Astrocyte of the spinal cord (primary cell): ENCODE measurements around the gene MCF2.
A peak's percentile ranks its signal among the peaks of the same experiment; 100 is the strongest.

Experiments used
- DNase-seq: peaks from one replicate; pipeline ENCODE4 v3.0.0; 2011; ENCODE audit warnings: low read depth, low spot score
- H3K4me3 ChIP-seq: 2 replicates; pipeline ENCODE4 v1.5.1; 2011; ENCODE audit warnings: low read depth, mild to moderate bottlenecking, low read length, moderate library complexity
- CTCF ChIP-seq: IDR thresholded peaks from 2 replicates; pipeline ENCODE4 v1.5.1; 2012; ENCODE audit warnings: low read depth, mild to moderate bottlenecking, low read length, inconsistent platforms
- in situ Hi-C: cut with HindIII; loops from 2 replicates; pipeline ENCODE4 v1.10.0; 2017; ENCODE audit warnings: low sequenced_read_pairs

MCF2 gene, protein sequence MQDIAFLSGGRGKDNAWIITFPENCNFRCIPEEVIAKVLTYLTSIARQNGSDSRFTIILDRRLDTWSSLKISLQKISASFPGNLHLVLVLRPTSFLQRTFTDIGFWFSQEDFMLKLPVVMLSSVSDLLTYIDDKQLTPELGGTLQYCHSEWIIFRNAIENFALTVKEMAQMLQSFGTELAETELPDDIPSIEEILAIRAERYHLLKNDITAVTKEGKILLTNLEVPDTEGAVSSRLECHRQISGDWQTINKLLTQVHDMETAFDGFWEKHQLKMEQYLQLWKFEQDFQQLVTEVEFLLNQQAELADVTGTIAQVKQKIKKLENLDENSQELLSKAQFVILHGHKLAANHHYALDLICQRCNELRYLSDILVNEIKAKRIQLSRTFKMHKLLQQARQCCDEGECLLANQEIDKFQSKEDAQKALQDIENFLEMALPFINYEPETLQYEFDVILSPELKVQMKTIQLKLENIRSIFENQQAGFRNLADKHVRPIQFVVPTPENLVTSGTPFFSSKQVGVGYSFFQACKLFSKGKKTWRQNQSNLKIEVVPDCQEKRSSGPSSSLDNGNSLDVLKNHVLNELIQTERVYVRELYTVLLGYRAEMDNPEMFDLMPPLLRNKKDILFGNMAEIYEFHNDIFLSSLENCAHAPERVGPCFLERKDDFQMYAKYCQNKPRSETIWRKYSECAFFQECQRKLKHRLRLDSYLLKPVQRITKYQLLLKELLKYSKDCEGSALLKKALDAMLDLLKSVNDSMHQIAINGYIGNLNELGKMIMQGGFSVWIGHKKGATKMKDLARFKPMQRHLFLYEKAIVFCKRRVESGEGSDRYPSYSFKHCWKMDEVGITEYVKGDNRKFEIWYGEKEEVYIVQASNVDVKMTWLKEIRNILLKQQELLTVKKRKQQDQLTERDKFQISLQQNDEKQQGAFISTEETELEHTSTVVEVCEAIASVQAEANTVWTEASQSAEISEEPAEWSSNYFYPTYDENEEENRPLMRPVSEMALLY

DNA sequence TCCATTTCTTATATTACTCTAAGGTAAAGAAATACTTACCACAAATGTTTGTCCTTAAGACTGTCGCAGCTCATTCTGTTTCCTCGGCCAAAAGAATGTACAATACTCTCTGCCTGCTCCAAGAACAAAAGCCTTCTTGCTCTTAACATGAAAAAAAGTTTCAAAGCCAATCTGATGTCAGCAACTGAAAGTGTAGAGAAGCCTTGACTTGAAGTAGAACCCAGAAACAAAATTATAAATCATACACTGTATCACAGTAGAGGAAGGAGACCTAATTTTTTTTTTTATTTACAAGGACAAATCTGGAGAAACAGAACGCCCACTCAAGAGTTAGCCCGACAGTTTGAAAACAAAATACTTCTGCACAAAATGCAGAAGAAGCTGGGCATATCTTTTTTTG, at the start of gene MCF2:
Gene MCF2, minus strand, starts transcription at position 101 of the 400 bp plus-strand sequence. CDS start 56,423 bp downstream, outside the sequence.
- no peak within 1 kb of the TSS for H3K4me3 ChIP-seq
- TF ChIP-seq CTCF, result no peak
- in situ Hi-C loops, result no loop called here

DNA sequence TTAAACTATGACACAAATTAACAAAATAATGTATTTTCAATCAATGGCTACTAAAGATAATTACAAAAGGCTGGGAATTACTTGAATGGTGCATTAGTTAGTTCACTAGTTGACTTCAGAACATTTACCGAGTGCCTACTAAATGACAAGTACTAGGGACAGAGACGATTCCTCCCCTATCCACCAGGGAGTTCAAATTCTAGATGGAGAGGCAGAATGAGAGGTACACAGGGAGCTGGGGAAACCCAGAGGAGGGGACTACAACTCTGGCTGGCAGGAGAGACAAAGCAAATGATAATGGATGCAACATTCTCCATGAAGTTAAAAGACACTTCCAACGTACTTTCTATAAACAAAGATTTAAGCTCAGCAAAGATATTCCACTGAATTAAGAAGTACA, 43.1 kb upstream of the MCF2 start:
- H3K4me3 ChIP-seq, result no peak overlapping the region
- no peak for TF ChIP-seq CTCF
- DNase-seq, result no peak
- in situ Hi-C loops, result no loop called here

More for the DNA sequence above, at the start of gene MCF2:
- DNase-seq, result no peak

DNA sequence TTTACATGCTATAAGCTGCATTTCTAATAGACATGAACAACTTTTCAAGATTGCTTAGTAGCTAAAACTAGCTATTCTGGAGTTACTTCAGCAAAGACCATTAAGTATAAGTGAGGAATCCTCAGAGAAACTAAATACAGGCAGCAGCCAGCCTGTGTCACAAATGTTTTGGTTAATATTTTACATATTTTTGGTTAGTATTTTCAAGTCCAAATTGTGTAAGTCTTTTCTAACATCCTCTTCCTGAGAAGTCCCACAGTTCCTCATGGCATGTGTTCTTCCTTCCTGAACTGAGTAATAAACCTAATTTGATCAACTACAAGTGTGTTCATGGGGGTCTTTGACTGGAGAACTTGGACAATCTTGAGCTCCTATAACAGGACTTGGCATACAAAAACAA, 42.4 kb upstream of the MCF2 start:
- in situ Hi-C loops, result no loop called here
- DNase-seq, result no peak
- no peak for TF ChIP-seq CTCF
- H3K4me3 ChIP-seq, result no peak overlapping the region

DNA sequence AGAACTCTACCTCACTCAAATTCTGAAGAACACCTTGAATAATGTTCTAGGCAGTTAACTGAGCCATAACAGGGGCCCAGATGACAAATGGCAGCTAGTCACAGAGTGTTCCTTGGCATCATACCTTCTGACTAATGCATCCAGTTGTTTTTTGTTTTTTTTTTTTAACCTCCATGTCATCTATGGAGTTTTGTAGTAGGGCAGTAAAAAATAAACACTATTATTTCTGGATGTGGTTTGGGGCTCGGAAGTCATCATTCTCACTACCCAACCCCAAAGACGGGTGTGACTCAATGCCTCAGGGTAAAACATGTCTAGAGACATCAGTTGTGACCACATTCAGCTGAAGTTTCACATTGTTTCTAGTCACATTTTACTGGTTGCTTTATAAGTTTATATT, 31.2 kb upstream of the MCF2 start:
- DNase-seq, result peak; percentile 65
- H3K4me3 ChIP-seq, result no peak overlapping the region
- in situ Hi-C loops, result no loop called here
- TF ChIP-seq CTCF, result no peak

- no peak overlapping the region for H3K4me3 ChIP-seq
- TF ChIP-seq CTCF, result no peak
- in situ Hi-C loops, result no loop called here
- DNase-seq, result peak; percentile 49
These were observed 30.6 kb upstream of the MCF2 start for GRCh38 chrX:139738581-139738980.

- TF ChIP-seq CTCF, result no peak
- in situ Hi-C loops, result no loop called here
- no peak for DNase-seq
- no peak overlapping the region for H3K4me3 ChIP-seq
These were observed 28.2 kb upstream of the MCF2 start for GRCh38 chrX:139736151-139736550.
